ENCODE results near the gene CENPX. TPM values are rescaled to one million over a fixed set of nuclear protein-coding genes. Genes with fewer than 3 reads are reported as not detected.

The CENPX gene
- total and polyA plus RNA-seq, 2 of the 13 experiments (the other 11 are each of a cell fraction or from before 2014, with no cell fraction given), result 92.7 to 170 TPM

DNA sequence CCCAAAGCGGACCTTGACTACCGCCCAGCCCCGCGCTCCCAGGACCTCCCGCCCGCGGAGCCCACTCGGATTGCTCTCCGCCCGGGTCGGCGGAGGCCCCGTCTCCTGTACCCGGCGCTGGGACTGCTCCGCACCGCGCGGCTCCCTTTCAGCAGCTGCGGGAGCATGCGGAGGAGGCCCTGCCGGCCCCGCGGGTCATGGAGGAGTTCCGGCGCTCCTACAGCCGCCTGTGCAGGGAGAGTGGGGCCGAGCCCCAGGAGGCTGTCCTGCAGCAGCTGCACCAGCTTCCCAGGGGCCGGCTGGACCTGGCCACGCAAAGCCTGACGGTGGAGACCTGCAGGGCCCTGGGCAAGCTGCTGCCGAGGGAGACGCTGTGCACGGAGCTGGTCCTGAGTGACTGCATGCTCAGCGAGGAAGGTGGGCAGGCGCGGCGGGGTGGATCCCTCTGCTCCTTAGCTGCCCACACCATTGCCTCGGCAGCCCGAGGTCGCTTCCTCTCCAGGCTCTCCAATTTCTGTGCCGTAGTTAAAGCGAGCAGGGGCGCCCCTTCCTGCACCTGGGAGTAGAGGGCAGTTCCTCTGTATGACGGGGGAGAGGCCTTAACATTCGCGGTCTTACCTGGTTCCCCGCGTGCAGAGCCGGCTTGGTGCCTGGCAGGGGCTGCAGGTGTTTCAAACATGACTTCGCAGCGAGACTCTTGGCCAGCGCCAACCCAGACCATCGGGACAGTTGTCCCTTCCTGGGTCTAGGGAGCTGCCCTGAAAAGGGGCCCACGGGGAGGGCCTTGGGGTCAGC, 966 bp upstream of the CENPX start (continued):
- TF ChIP-seq, protein P1, sequence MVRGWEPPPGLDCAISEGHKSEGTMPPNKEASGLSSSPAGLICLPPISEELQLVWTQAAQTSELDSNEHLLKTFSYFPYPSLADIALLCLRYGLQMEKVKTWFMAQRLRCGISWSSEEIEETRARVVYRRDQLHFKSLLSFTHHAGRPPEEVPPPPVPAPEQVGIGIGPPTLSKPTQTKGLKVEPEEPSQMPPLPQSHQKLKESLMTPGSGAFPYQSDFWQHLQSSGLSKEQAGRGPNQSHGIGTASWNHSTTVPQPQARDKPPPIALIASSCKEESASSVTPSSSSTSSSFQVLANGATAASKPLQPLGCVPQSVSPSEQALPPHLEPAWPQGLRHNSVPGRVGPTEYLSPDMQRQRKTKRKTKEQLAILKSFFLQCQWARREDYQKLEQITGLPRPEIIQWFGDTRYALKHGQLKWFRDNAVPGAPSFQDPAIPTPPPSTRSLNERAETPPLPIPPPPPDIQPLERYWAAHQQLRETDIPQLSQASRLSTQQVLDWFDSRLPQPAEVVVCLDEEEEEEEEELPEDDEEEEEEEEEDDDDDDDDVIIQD (CRISPR knock-in tag; IDR thresholded peaks at IDR 0.05; ENCODE audit: low read depth), result no peak
- TF ChIP-seq TGIF2 (CRISPR knock-in tag; IDR thresholded peaks at IDR 0.05) (peak; percentile 74; the same call in 1 of the 2 replicates), NPAS2 (CRISPR knock-in tag; IDR thresholded peaks at IDR 0.05; ENCODE audit: borderline replicate concordance) (peak; percentile 90; the same call in 1 of the 2 replicates), PLRG1 (conservative IDR thresholded peaks at IDR 0.05) (no peak), HES4 (CRISPR knock-in tag; IDR thresholded peaks at IDR 0.05; ENCODE audit: borderline replicate concordance) (peak; percentile 82; the same call in 1 of the 2 replicates), CCDC6 (CRISPR knock-in tag; IDR thresholded peaks at IDR 0.05) (no peak; the same call in 1 of the 2 replicates), SMC3 (IDR thresholded peaks at IDR 0.05; ENCODE audit: low read length) (no peak), MEF2D (CRISPR knock-in tag; IDR thresholded peaks at IDR 0.05) (no peak)
- TF ChIP-seq, protein P2, sequence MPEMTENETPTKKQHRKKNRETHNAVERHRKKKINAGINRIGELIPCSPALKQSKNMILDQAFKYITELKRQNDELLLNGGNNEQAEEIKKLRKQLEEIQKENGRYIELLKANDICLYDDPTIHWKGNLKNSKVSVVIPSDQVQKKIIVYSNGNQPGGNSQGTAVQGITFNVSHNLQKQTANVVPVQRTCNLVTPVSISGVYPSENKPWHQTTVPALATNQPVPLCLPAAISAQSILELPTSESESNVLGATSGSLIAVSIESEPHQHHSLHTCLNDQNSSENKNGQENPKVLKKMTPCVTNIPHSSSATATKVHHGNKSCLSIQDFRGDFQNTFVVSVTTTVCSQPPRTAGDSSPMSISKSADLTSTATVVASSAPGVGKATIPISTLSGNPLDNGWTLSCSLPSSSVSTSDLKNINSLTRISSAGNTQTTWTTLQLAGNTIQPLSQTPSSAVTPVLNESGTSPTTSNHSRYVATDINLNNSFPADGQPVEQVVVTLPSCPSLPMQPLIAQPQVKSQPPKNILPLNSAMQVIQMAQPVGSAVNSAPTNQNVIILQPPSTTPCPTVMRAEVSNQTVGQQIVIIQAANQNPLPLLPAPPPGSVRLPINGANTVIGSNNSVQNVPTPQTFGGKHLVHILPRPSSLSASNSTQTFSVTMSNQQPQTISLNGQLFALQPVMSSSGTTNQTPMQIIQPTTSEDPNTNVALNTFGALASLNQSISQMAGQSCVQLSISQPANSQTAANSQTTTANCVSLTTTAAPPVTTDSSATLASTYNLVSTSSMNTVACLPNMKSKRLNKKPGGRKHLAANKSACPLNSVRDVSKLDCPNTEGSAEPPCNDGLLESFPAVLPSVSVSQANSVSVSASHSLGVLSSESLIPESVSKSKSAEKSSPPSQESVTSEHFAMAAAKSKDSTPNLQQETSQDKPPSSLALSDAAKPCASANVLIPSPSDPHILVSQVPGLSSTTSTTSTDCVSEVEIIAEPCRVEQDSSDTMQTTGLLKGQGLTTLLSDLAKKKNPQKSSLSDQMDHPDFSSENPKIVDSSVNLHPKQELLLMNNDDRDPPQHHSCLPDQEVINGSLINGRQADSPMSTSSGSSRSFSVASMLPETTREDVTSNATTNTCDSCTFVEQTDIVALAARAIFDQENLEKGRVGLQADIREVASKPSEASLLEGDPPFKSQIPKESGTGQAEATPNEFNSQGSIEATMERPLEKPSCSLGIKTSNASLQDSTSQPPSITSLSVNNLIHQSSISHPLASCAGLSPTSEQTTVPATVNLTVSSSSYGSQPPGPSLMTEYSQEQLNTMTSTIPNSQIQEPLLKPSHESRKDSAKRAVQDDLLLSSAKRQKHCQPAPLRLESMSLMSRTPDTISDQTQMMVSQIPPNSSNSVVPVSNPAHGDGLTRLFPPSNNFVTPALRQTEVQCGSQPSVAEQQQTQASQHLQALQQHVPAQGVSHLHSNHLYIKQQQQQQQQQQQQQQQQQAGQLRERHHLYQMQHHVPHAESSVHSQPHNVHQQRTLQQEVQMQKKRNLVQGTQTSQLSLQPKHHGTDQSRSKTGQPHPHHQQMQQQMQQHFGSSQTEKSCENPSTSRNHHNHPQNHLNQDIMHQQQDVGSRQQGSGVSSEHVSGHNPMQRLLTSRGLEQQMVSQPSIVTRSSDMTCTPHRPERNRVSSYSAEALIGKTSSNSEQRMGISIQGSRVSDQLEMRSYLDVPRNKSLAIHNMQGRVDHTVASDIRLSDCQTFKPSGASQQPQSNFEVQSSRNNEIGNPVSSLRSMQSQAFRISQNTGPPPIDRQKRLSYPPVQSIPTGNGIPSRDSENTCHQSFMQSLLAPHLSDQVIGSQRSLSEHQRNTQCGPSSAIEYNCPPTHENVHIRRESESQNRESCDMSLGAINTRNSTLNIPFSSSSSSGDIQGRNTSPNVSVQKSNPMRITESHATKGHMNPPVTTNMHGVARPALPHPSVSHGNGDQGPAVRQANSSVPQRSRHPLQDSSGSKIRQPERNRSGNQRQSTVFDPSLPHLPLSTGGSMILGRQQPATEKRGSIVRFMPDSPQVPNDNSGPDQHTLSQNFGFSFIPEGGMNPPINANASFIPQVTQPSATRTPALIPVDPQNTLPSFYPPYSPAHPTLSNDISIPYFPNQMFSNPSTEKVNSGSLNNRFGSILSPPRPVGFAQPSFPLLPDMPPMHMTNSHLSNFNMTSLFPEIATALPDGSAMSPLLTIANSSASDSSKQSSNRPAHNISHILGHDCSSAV (CRISPR knock-in tag; IDR thresholded peaks at IDR 0.05; ENCODE audit: borderline replicate concordance), result 0 out of 2 replicates have a peak, but pooled peaks have one; percentile 33
- TF ChIP-seq, protein P3, sequence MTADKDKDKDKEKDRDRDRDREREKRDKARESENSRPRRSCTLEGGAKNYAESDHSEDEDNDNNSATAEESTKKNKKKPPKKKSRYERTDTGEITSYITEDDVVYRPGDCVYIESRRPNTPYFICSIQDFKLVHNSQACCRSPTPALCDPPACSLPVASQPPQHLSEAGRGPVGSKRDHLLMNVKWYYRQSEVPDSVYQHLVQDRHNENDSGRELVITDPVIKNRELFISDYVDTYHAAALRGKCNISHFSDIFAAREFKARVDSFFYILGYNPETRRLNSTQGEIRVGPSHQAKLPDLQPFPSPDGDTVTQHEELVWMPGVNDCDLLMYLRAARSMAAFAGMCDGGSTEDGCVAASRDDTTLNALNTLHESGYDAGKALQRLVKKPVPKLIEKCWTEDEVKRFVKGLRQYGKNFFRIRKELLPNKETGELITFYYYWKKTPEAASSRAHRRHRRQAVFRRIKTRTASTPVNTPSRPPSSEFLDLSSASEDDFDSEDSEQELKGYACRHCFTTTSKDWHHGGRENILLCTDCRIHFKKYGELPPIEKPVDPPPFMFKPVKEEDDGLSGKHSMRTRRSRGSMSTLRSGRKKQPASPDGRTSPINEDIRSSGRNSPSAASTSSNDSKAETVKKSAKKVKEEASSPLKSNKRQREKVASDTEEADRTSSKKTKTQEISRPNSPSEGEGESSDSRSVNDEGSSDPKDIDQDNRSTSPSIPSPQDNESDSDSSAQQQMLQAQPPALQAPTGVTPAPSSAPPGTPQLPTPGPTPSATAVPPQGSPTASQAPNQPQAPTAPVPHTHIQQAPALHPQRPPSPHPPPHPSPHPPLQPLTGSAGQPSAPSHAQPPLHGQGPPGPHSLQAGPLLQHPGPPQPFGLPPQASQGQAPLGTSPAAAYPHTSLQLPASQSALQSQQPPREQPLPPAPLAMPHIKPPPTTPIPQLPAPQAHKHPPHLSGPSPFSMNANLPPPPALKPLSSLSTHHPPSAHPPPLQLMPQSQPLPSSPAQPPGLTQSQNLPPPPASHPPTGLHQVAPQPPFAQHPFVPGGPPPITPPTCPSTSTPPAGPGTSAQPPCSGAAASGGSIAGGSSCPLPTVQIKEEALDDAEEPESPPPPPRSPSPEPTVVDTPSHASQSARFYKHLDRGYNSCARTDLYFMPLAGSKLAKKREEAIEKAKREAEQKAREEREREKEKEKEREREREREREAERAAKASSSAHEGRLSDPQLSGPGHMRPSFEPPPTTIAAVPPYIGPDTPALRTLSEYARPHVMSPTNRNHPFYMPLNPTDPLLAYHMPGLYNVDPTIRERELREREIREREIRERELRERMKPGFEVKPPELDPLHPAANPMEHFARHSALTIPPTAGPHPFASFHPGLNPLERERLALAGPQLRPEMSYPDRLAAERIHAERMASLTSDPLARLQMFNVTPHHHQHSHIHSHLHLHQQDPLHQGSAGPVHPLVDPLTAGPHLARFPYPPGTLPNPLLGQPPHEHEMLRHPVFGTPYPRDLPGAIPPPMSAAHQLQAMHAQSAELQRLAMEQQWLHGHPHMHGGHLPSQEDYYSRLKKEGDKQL (CRISPR knock-in tag; IDR thresholded peaks at IDR 0.05; ENCODE audit: low read depth), result no peak
- TF ChIP-seq, protein P4, sequence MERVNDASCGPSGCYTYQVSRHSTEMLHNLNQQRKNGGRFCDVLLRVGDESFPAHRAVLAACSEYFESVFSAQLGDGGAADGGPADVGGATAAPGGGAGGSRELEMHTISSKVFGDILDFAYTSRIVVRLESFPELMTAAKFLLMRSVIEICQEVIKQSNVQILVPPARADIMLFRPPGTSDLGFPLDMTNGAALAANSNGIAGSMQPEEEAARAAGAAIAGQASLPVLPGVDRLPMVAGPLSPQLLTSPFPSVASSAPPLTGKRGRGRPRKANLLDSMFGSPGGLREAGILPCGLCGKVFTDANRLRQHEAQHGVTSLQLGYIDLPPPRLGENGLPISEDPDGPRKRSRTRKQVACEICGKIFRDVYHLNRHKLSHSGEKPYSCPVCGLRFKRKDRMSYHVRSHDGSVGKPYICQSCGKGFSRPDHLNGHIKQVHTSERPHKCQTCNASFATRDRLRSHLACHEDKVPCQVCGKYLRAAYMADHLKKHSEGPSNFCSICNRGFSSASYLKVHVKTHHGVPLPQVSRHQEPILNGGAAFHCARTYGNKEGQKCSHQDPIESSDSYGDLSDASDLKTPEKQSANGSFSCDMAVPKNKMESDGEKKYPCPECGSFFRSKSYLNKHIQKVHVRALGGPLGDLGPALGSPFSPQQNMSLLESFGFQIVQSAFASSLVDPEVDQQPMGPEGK (CRISPR knock-in tag; IDR thresholded peaks at IDR 0.05), result peak; percentile 5

Measured in HepG2 (cell line).